Left colon (tissue), 2 donors: ENCODE data around the gene KAZN. TPM values are rescaled to one million over a fixed set of nuclear protein-coding genes. Genes with fewer than 3 reads are reported as not detected.

Source experiments
- ATAC-seq: fragments of 200-7000 bp; cut with Tn5 transposase; one replicate; pipeline ENCODE4 v1.9.1; 2020; ENCODE audit warnings: mild to moderate bottlenecking, moderate library complexity
- DNase-seq, 2 donors: peaks; one replicate each; pipeline ENCODE4 v3.0.0-alpha.2; 2020
- intact Hi-C, 2 donors: fragments of 100-400 bp; cut with DNase I in 1 of 2; cut with micrococcal nuclease in 1 of 2; formaldehyde crosslinking; loops; one replicate each; pipeline versions ENCODE4 v1.11.2 to v1.14.0; 2022; cut with DNase I, micrococcal nuclease
- total RNA-seq, 2 donors: library from RNA; stranded (reverse); fragmentation: NEBNext Ultra II Directional; extraction: Animal tissue kit (Norgen Biotek cat#: 25700); gene quantifications; one replicate each; pipeline ENCODE4 v1.2.1, GENCODE V29; 2021
- donor health status: DM: no; HTN: no; CAD: no.
- donor health status: DM: yes; HTN: yes; CAD: no.

KAZN gene
- total RNA-seq, 2 donors from 2014 or later = 11.4 to 14.2 TPM

DNA sequence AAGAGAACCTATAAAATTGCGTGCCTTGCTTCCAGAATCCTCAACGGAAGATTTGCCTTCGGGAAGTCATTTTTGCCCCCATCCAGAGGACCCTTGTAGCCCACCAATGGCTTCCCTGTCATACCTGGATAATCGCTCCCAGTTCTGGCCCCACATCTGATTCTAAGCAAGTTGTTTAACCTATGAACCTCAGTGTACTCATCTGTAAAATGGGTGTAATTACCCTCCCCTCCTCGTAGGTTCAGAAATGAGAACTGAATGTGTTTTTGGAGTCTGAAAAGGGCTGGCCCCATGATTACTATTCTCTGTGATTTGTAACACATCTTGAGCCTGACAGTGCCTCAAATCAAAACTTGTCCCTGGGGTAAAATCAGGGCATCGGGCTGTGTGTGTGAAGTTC lies 473.5 kb downstream of the KAZN start:
- no peak for ATAC-seq
- DNase-seq = no peak
- intact Hi-C loops = no loop called here

DNA sequence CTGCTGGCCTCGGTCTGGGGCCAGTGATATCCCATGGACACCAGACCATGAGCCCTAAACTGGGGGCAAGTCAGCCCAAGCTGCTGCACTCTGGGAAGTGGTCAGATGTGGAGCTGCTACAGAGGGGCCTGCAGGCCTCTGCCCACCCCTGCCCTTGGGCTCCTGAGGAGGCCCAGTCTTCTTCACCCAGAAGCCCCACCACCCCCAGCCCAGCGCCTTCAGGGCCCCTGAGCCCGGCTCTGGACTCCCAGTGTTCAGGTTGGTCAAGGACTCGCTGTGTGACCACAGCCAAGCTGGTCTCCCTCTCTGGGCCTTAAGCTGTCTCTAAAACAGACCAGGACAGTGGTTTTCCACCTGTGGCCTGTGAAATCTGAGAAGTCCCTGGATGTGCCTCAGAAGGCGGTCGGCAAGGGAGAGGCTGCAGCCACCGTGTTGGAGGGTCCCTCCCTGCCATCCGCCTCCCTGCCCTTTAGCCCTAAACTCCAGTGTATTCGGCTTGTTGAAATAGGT lies 475.4 kb downstream of the KAZN start:
- DNase-seq (no peak), ATAC-seq (no peak)
- intact Hi-C loops = no loop called here

DNA sequence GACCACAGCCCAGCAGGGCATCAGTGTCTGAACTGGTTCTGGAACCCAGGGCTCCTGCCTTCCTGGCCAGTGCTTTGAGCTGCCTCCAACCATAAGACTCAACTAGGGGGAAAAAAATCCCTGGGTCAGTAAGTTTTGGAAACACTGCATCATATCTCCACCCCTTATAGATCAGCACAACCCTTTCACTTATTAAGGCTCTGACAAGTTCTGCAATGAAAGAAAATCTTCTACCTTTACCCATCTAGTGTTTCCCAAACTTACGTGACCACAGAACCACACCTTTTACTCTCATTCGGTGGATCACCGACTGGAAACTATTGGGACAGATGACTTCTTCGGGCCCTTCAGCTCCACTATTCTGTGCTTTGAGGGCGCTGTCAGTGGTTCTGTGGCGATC lies 476.7 kb downstream of the KAZN start:
- intact Hi-C loops = no loop called here
- ATAC-seq (no peak), DNase-seq (no peak)

DNA sequence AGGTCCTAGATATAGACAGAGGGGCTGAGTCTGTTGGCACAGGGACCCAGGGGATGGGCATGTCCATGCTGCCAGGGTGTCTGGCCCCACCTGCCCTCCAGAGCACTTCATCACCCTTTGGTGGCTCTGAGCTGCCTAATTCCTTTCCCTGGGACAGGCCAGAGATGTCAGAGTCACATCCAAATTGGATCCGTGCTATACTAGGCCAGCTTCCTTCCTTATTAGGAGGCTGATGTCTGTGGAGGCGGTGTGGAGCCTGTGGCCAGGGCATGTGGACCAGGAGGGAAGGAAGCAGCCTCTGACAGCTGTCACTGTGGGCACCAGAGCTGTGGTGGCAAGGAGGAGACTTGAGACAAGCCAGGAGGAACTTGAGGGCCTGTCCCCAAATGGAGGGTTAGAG lies 477.3 kb downstream of the KAZN start:
- DNase-seq (no peak), ATAC-seq (no peak)
- intact Hi-C loops = no loop called here

- ATAC-seq = no peak
- intact Hi-C loops = no loop called here
- no peak for DNase-seq
These were observed 478.3 kb downstream of the KAZN start for GRCh38 chr1:15076807-15077206.

DNA sequence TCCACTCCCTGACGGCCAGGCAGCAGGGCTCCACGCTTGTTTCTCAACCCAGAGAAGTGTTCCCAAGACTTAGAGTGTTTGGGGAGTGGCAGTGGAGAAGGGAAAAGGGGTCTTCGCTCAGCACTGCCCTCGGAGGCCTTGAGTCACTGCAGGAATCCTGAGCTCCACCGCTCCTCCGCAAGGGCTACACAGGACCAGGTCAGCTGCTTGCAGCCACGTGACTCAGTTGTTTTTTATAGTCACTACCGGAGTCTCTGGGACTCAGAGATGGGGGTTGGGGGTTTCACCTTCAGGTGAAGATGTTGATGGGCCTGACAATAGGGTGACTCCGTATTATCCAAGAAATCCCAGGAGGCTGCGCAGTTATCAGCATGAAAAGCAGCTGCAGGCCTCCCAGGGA lies 478.9 kb downstream of the KAZN start:
- ATAC-seq (no peak), DNase-seq (no peak)
- intact Hi-C loops = no loop called here

DNA sequence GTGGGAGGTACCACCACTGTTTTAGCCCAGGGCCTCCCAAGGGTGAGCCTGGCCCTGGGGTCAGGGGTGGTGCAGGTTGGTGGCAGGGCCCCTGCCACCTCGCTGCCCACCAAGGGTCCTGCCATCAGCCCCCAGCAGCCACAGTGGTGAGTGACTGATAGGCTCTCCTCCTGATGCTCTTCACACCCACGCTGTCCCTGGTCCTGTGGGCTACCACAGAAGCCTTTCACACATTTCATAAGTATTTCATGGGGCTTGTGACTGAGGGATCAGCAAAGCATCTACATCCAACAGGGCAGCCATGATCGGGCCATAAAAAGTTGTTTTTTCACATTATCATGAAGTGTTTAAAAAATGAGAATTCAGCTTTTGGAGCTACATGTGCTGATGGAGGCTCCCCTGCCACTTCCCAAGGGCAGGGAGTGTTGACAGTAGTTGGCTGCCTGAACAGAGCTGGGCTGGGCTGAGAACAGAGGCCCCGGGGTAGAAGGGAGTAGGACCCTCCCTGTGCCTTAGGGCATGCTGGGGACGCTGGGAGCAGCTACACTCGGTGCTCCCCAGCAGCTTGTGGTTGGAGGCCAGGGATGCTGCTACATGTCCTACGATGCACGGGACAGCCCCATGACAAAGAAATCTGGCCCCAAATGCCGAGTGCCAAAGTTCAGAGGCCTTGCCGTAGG lies 482.0 kb downstream of the KAZN start:
- intact Hi-C loops = no loop called here
- ATAC-seq = no peak

GRCh38 chr1:15081102-15081501 lies 482.6 kb downstream of the KAZN start:
- intact Hi-C loops = no loop called here
- ATAC-seq (no peak), DNase-seq (no peak)

More for the DNA sequence above, 482.0 kb downstream of the KAZN start:
- DNase-seq = no peak

- no peak for DNase-seq
- no peak for ATAC-seq
- intact Hi-C loops = no loop called here
These were observed 485.1 kb downstream of the KAZN start for GRCh38 chr1:15083578-15083977.

DNA sequence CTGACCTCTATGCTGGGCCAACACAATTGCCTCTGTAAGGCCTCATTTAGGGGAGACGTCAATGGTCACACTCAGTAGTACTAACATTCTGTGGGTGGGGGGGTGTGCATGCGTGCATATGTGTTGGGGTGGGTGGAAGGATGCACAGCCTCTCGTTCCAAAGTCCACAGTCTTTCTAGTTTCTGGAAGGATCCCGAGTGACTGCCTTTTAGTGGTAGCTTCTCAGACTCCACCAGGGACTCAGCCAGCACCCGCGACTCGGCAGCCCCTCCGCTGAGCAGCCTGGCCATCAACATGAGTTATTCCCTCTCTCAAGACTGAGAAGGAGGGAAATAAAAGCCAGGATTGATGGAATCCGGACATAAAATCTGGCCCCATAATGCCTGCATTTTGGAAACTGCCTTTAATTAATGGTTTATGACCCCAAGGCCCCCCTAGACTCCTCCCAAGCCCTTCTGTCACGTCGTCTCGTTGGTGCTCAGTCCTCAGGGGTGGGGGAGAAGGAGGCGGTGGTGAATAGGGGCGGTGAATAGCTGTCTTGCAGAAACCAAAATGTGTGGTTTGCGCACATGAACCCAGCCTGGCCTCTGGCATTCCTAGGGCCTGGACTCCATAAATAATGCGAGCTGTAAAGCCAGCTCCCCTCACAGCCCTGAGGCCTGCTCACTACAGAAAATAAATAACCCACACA lies 489.9 kb downstream of the KAZN start:
- intact Hi-C loops = no loop called here
- ATAC-seq = no peak
- peak in 1 of 2 donors; percentile 13 for DNase-seq

DNA sequence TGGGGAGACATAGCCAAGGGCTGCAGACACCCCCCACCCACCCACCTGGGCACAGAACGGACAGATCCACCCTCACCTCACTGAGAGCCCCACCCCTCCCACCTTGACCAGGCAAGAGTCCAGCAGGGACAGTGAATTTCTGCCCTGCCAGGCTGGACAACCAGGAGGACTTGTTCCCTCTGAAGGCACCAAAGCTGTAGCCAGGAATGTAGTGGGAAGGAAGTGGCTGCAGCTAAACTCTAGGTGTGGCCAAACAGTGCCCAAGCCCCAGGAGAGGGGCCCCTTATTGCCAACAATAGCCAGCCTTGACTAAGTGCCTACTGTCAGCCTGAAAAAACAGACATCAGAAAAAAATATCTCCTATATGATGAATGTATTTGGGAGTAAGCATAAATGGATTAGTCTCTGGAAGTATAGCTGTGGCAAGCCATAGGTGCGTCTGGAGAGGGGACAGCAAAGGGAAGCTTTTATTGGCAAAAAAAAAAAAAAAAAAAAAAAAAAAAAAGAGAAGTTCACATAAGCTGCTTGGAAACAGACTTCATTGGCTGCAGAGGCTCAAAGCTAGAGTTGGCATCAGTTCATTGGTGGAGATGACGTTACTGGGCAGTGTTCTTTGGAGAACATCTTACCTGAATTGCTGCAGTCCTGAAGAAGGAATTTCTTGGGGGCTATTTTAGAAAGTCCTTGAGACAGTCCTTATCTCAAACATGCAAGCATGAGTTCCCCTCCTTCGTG lies 490.9 kb downstream of the KAZN start:
- DNase-seq (peak in 1 of 2 donors; percentile 16), ATAC-seq (peak; percentile 46)
- intact Hi-C loops = no loop called here

DNA sequence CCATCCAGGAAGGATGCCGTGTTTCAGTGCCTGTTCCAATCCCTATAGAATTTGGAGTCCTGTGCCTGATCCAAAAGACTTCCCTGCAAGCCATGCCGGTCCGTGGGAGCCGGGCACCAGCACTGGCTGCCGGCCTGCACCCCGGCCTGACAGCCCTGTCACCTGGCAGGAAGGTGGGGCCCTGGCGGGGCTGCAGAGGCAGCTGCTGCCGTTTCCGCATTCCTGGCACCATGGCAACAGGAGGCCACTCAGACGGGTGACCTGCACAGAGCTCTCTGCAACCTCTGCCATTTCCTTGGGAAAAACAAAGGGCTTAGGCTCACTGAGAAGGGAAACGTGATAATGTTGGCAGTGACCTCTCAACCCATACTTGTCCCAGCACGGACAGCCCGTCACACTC lies 491.9 kb downstream of the KAZN start:
- intact Hi-C loops = no loop called here
- peak; percentile 100 for ATAC-seq
- peak; percentile 85 to 90 for DNase-seq

- ATAC-seq (no peak), DNase-seq (no peak)
- intact Hi-C loops = no loop called here
These were observed 495.6 kb downstream of the KAZN start for GRCh38 chr1:15094056-15094455.

DNA sequence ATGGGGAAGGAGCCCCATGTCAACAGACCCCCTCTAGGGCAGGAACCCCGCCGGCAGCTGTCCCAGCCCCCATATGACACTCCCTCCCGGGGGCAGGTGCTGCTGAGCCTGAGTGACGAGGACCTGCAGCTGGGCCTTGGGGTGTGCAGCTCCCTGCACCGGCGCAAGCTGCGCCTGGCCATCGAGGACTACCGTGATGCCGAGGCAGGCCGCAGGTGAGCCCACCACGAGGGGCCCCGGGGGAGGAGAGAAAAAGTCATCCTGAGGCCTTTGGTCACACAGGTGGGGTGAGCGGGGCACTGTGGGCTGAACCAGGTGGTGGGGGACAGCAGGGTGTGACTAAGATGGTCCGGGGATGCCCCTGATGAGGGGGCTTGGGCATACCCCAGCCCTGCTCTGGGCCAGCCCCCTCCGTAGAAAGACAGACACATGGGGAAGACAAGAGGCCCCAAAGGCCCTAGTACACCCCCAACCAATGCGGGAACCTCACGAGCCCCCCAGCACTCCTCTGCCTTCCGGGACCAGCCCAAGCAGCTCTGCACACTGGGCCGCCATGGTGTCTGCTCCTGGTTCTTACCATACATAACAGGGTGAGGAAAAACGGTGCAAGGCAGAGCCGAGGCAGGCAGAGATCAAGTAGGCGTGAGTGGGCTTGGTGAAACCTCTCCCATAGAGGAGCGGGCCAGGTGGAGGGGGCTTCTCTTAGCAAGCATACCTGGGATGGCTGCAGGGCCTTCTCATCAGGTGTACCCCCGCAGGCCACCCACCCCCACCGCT lies 496.4 kb downstream of the KAZN start:
- no peak for ATAC-seq
- no peak for DNase-seq
- intact Hi-C loops = no loop called here

GRCh38 chr1:15095496-15095875 lies 497.0 kb downstream of the KAZN start:
- ATAC-seq = no peak
- intact Hi-C loops = no loop called here

GRCh38 chr1:15096293-15096692 lies 497.8 kb downstream of the KAZN start:
- no peak for DNase-seq
- intact Hi-C loops = no loop called here
- no peak for ATAC-seq

More at GRCh38 chr1:15095496-15095875, 497.0 kb downstream of the KAZN start:
- DNase-seq = no peak

GRCh38 chr1:15098176-15099125 lies 500.0 kb downstream of the KAZN start:
- intact Hi-C loops = no loop called here
- DNase-seq = no peak
- no peak for ATAC-seq

DNA sequence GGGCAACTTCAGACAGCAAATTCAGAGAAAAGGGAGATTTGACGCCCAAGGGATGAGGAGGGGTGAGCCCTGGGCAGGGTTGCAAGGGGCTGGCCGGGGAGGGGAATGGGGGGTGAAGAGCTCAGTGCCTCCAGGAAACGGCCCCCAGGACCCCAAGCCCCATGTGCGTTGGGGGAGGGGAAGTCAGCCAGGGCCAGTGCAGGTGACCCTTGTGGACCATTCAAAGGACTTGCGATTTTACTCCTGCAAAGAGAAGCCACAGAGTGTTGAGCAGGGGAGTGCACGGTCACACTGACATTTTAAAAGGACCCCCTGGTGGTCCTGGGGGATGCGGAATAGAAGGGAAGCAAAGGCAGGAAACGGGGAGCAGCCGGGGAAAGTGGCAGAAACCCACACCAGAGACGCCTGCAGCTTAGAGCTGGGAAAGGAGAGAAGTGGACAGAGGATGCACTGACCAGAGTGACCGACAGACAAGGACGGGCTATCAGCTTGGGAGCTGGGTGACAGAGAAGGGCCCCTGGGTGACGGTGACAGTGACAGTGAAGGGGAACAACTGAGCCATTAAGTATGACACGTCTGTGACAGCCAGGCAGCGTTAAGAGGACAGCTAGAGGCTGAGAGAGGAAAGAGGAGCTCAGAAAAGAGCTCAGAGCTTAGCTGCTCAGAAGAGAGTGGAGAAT lies 501.1 kb downstream of the KAZN start:
- no peak for DNase-seq
- ATAC-seq = no peak
- intact Hi-C loops = no loop called here
